Common myeloid progenitor, CD34-positive (primary cell): ENCODE results near the gene FLAD1.

Experiments
- CTCF ChIA-PET: fragments of 350-600 bp; sonication (Branson Sonifier 250); formaldehyde crosslinking; loops from one replicate; lab custom pipeline; 2021; ENCODE audit warnings: antibody characterized with exemption; lab: Charles Lee
- POLR2A ChIA-PET: fragments of 350-600 bp; sonication (Branson Sonifier 250); formaldehyde crosslinking; loops from one replicate; lab custom pipeline; 2021; ENCODE audit warnings: antibody characterized with exemption; lab: Charles Lee
- DNase-seq, 3 donors: peaks; one replicate each; pipeline versions ENCODE4 v3.0.0 to v3.0.0-alpha.2; 2013
- H3K27ac ChIP-seq, 2 experiments: 1 replicate in 1 of 2; 2 replicates in 1 of 2; pipeline ENCODE4 v1.7.0; 2013; ENCODE audit warnings: inconsistent platforms in 2 of 2, low read length in 2 of 2, mild to moderate bottlenecking in 2 of 2, low read depth in 1 of 2, moderate library complexity in 1 of 2; ENCODE audit not compliant: severe bottlenecking in 2 of 2, insufficient read depth in 1 of 2, poor library complexity in 1 of 2
- H3K27me3 ChIP-seq, 5 experiments: replicated peaks in 2 of 5; 1 replicate in 3 of 5; 2 replicates in 2 of 5; pipeline versions ENCODE4 v1.6.1 to v1.7.0; 2013; ENCODE audit warnings: low read length in 4 of 5, mild to moderate bottlenecking in 2 of 5, moderate library complexity in 2 of 5, inconsistent platforms in 1 of 5; ENCODE audit not compliant: insufficient read depth in 5 of 5, control insufficient read depth in 4 of 5
- H3K36me3 ChIP-seq, 4 experiments: 1 replicate in 2 of 4; 2 replicates in 2 of 4; pipeline versions ENCODE4 v1.6.1 to v1.7.0; 2013; ENCODE audit warnings: low read length in 3 of 4, control low read depth in 1 of 4, mild to moderate bottlenecking in 1 of 4; ENCODE audit not compliant: control insufficient read depth in 4 of 4, insufficient read depth in 4 of 4
- H3K4me1 ChIP-seq, 4 experiments: 1 replicate in 3 of 4; 2 replicates in 1 of 4; pipeline versions ENCODE4 v1.6.1 to v1.7.1; 2013; ENCODE audit warnings: low read length in 3 of 4, mild to moderate bottlenecking in 3 of 4, control low read depth in 1 of 4, inconsistent platforms in 1 of 4, moderate library complexity in 1 of 4; ENCODE audit not compliant: control insufficient read depth in 4 of 4, insufficient read depth in 4 of 4; ENCODE audit errors: control extremely low read depth in 1 of 4
- H3K4me3 ChIP-seq, 7 experiments: 1 replicate in 4 of 7; 2 replicates in 3 of 7; pipeline versions ENCODE4 v1.5.1 to v1.7.0; 2013; ENCODE audit warnings: mild to moderate bottlenecking in 7 of 7, low read length in 6 of 7, moderate library complexity in 6 of 7, inconsistent platforms in 2 of 7, low read depth in 2 of 7, control low read depth in 1 of 7; ENCODE audit not compliant: insufficient read depth in 4 of 7, control insufficient read depth in 1 of 7; ENCODE audit errors: extremely low read depth in 1 of 7
- H3K9me3 ChIP-seq, 5 experiments: 1 replicate in 4 of 5; 2 replicates in 1 of 5; pipeline versions ENCODE4 v1.6.1 to v1.7.1; 2013; ENCODE audit warnings: low read length in 4 of 5, mild to moderate bottlenecking in 2 of 5, inconsistent platforms in 1 of 5, low read depth in 1 of 5, moderate library complexity in 1 of 5; ENCODE audit not compliant: control insufficient read depth in 4 of 5, insufficient read depth in 2 of 5; ENCODE audit errors: control extremely low read depth in 1 of 5
- WGBS: methylation state at CpG from one replicate; pipeline ENCODE4 v1.1.5; 2013; ENCODE audit not compliant: insufficient coverage; 5-methylcytosine and 5-hydroxymethylcytosine counted together

Gene FLAD1

DNA sequence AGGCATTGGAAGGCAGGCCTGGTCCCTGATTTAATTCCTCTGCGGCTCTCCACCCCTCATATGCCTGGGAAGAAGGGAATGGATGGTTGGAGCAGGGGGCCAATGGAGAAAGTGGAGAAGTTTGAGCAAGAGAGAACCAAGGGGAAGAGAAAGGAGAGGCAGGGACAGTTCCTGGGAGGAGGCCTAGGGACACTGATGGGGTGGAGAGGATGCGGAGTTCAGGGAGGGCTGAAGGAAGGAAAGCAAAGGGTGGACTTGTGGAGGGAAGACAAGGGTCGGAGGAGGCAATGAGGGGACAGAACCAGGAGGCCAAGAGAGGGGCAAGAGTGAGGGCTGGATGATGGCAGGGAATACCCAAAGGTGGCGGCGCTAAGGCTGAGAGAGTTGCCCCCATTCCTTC is 26.6 kb downstream of the FLAD1 start:
- Histone ChIP-seq H3K9me3 (no peaks in the 10 kb centered on the region), H3K27ac (no peak overlapping the region), H3K4me3 (peak overlapping the region in 1 of 7 experiments; percentile 30), H3K36me3 (peaks cover 0 to 7% (median 0%) of the 10 kb centered on the region in 4 experiments), H3K27me3 (no peaks in the 10 kb centered on the region), H3K4me1 (peaks cover 5 to 95% (median 87%) of the 10 kb centered on the region in 4 experiments)
- POLR2A ChIA-PET, result no interaction called here
- no peak for DNase-seq
- 100% methylated on average over 4 of the region's 5 CpGs for WGBS
- CTCF ChIA-PET, result interaction anchor here (1.2 to 4.2 kb wide), 3 partner anchors 7 to 21 kb away, joined by 4 to 33 read pairs (median 15); no protein-coding TSS in a partner anchor

DNA sequence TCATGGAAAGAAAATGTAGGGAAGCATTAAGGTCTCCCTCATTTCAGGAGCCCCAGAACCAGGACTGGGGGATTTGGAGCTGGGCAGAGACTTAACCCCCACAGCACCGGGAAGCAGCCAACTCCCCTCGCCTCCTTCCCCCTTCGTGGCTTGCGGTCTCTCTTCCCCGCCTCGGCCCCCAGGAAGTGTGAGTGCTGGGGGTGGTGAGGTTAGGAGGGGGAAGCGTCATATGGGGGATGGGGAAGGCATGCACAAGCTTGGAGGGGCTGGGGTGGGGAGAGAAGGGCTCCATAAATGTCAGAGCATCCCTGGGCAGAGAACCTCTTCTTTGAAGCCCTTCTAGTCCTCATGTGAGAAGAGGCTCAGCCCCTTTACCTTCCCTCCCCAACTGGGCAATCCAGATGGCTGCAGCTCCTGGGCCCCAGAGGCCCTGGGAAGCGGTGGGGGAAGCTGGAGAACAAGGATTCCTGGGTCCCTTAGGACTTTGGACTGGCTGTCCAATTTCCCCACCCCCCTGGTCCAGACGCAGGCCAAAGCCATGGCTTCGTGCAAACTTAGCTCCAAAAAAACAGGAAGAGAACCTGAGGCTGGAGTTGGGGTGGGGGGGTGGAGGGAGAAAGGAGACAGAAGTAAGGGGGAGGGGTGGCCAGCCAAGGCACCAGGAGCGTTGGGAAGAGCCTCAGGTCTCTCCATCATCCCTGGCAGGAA is 27.2 kb downstream of the FLAD1 start:
- H3K36me3 ChIP-seq, result peaks cover 0 to 13% (median 1%) of the 10 kb centered on the region in 4 experiments
- CTCF ChIA-PET, result interaction anchor here (0.6 to 1.2 kb wide), 3 partner anchors 10 to 22 kb away, joined by 3 to 4 read pairs (median 4); no protein-coding TSS in a partner anchor
- POLR2A ChIA-PET, result no interaction called here
- no peak overlapping the region for H3K27ac ChIP-seq
- peaks cover 3 to 92% (median 81%) of the 10 kb centered on the region in 4 experiments for H3K4me1 ChIP-seq
- no peaks in the 10 kb centered on the region for H3K27me3 ChIP-seq
- no peak for DNase-seq
- H3K9me3 ChIP-seq, result no peaks in the 10 kb centered on the region
- H3K4me3 ChIP-seq, result peak overlapping the region in 3 of 7 experiments; percentile 13 to 30 (median 19)
- 20% methylated on average over 2 of the region's 11 CpGs for WGBS

DNA sequence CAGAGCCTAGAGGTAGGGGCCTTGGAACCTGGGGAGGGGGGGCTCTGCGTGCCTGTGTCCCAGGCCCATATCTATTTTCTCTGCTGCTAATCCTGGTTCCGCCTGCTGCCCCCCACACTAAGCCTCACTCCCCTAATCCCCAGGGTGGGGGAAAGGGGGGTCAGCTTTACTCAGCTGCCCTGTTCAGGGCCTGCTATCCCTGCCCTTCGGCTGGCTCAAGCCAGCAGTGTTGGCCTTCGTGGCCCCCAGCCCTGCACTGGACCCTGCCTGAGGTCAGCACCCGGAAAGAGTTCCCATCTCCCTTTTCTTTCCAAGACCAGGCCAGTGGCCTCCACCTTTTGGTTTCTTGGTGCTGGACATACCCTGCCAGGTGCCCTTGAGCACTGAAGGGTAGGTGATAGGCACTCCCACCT is 27.9 kb downstream of the FLAD1 start:
- H3K27me3 ChIP-seq, result no peaks in the 10 kb centered on the region
- 93% methylated on average over 5 of the region's 5 CpGs for WGBS
- H3K4me3 ChIP-seq, result no peak overlapping the region
- H3K36me3 ChIP-seq, result peaks cover 0 to 19% (median 2%) of the 10 kb centered on the region in 4 experiments
- no peak for DNase-seq
- ChIA-PET CTCF (interaction anchor here (0.6 to 12.4 kb wide), 5 partner anchors 10 to 48 kb away, joined by 3 to 233 read pairs (median 3); partner anchors contain the start of genes LENEP and ZBTB7B), POLR2A (no interaction called here)
- H3K9me3 ChIP-seq, result no peaks in the 10 kb centered on the region
- peaks cover 3 to 91% (median 79%) of the 10 kb centered on the region in 4 experiments for H3K4me1 ChIP-seq
- no peak overlapping the region for H3K27ac ChIP-seq

DNA sequence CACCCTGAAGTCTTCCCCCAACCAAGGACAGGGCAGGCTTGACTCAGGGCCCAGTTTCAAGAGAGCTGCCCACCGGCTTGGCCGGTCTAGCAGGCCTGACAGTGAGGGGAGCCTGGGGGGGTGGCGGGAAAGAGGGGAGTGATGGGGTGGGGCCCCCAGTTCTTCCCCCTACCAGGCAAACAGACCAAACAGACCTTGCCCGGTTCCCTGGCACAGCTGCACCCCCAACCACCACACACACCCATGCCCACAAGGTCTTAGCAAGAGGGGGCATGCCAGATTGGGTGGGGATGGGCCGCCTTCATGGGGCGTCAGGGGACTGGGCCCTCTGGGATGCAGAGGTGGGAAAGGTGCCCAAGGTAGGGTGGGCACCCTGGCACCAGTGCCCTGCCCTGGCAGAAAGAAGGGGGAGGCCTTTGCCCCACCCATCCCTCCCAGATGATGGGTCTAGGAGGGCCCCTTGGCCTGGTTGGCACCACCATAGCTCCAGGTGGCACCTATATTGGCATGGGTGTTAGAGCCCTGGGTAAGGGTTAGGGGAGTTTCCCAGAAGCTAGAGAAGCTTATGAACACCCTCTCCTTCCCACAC is 28.4 kb downstream of the FLAD1 start:
- no peak overlapping the region for H3K27ac ChIP-seq
- no peaks in the 10 kb centered on the region for H3K9me3 ChIP-seq
- CTCF ChIA-PET, result interaction anchor here (0.8 to 12.4 kb wide), 4 partner anchors 11 to 48 kb away, joined by 3 to 233 read pairs (median 3); partner anchors contain the start of genes LENEP and ZBTB7B
- WGBS, result no CpG with 5 or more reads among the region's 6 CpGs
- no peak overlapping the region for H3K4me3 ChIP-seq
- H3K27me3 ChIP-seq, result no peaks in the 10 kb centered on the region
- no peak for DNase-seq
- H3K36me3 ChIP-seq, result peaks cover 0 to 25% (median 2%) of the 10 kb centered on the region in 4 experiments
- POLR2A ChIA-PET, result interaction anchor here (0.6 to 1.6 kb wide), 2 partner anchors 8 to 12 kb away, joined by 3 to 4 read pairs; partner anchors contain the start of gene ZBTB7B
- peaks cover 3 to 91% (median 79%) of the 10 kb centered on the region in 4 experiments for H3K4me1 ChIP-seq

DNA sequence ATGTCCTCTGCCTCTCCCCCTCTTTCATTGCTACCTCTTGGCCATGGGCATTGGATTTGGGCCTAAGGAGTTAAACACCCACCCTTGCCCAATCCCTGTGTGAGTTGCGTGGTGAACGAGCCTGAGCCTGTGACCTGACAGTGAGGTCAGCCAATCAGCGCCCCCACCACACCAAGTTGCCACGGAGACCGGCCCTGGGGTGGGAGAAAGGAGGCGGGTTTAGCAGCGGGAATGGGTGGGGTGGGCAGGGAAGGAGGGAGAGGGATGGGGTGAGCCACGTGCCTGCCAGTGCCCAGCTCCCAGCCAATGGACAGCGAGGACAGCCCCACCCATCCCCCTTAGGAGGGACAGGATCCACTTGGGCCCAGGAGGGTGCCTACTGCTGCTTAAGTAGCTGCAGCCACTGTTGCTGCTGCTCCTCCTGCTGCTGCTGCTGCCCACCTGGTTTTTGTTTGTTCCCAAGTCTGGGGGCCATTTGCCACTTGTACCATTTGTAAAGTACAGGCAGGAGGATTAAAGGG is 28.9 kb downstream of the FLAD1 start:
- Histone ChIP-seq H3K27ac (no peak overlapping the region), H3K4me1 (peaks cover 3 to 91% (median 79%) of the 10 kb centered on the region in 4 experiments), H3K27me3 (no peaks in the 10 kb centered on the region), H3K36me3 (peaks cover 0 to 26% (median 2%) of the 10 kb centered on the region in 4 experiments), H3K4me3 (peak overlapping the region in 1 of 7 experiments; percentile 7), H3K9me3 (no peaks in the 10 kb centered on the region)
- DNase-seq, result peak in 1 of 3 donors; percentile 39
- whole genome bisulfite sequencing, result 21% methylated on average over 3 of the region's 9 CpGs
- ChIA-PET CTCF (interaction anchor here (0.8 to 12.4 kb wide), 6 partner anchors 10 to 49 kb away, joined by 3 to 233 read pairs (median 3); partner anchors contain the start of genes LENEP and ZBTB7B), POLR2A (interaction anchor here (0.6 to 1.6 kb wide), 2 partner anchors 9 to 12 kb away, joined by 3 to 4 read pairs; partner anchors contain the start of gene ZBTB7B)

DNA sequence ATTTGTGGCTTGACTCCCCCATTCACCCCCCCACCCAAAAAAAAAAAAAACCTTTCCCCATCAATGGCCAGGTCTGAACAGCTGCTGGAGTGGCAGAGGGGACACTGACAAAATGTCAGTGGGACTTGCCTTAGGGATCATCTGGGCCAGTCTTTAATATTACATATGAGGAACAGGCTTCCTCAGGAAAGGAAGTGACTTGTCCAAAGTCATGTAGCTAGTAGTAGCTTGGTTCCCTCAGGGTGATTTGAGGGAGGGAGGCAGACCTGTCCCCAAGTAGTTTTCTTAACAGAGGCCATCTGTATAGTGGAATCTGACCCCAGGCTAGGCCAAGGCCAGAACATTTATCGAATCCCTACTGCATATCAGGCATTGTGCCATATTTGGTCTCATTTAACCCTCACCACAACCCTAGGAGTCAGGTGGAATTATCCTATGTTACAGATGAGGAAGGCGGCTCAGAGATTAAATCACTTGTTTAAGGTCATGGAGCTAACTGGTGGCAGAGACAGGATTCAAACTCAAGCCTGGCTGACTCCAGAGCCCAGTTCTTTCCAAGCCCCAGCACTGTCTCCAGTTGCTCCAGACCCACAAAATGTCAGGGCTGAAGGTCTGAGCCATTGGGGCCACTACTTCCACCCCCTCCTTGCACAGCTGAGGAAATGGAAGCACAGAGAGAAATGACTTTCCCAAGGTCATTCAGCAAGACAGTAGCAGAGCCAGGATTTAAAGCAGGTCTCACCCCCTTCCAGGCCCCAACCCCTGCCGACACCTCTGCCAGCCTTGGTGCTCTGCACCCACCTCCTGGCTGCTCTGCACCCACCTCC is 29.8 kb downstream of the FLAD1 start:
- Histone ChIP-seq H3K36me3 (peaks cover 0 to 26% (median 2%) of the 10 kb centered on the region in 4 experiments), H3K27ac (no peak overlapping the region), H3K9me3 (no peaks in the 10 kb centered on the region), H3K27me3 (no peaks in the 10 kb centered on the region), H3K4me3 (peak overlapping the region in 1 of 7 experiments; percentile 25), H3K4me1 (peaks cover 0 to 90% (median 78%) of the 10 kb centered on the region in 4 experiments)
- no peak for DNase-seq
- ChIA-PET CTCF (interaction anchor here (0.8 to 12.4 kb wide), 7 partner anchors 9 to 72 kb away, joined by 3 to 233 read pairs (median 4); partner anchors contain the start of genes LENEP and ZBTB7B), POLR2A (interaction anchor here (1.6 kb wide), 1 partner anchor 13 kb away, joined by 4 read pairs; no protein-coding TSS in a partner anchor)
- 83% methylated on average over 1 of the region's 3 CpGs for WGBS
